ENCODE data around the gene CYSLTR2. TPM values are rescaled to one million over a fixed set of nuclear protein-coding genes. Genes with fewer than 3 reads are reported as not detected.
A peak's percentile ranks its signal among the peaks of the same experiment; 100 is the strongest.

Gene CYSLTR2
- total RNA-seq, 1 donor from 2014 or later, result not detected

DNA sequence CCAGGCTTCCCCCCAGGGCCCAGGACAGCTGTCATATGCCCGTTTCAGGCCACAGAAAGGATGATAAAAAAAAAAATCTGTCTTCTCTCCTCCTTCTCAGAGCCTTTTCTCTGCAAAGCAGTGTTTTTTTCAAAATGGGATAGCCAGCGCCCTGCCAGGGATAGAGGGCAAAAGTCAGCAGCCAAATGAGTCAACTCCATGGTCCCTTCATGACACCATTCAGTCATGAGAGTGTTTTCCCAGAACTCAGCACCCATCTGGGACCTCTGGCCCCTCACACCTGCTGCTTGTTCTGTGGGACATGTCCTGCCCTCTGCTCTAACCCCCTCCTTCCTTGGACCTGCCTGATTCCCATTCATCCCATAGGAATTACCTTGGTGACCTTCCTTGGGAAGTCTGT is 95.0 kb downstream of the CYSLTR2 start:
- no peak for DNase-seq (ENCODE audit: low spot score)
- TF ChIP-seq CTCF (IDR thresholded peaks at IDR 0.05), result no peak
- Mint-ChIP-seq H3K4me1 (ENCODE audit: low read depth) (peaks cover 18% of the 10 kb centered on the region), H3K36me3 (ENCODE audit: low read depth) (no peaks in the 10 kb centered on the region), H3K4me3 (ENCODE audit: unreplicated experiment) (no peak overlapping the region), H3K27ac (ENCODE audit: unreplicated experiment) (no peak overlapping the region), H3K27me3 (ENCODE audit: low read depth) (no peaks in the 10 kb centered on the region), H3K9me3 (ENCODE audit: low read depth) (no peaks in the 10 kb centered on the region)

- DNase-seq (ENCODE audit: low spot score), result no peak
- Mint-ChIP-seq H3K9me3 (ENCODE audit: low read depth) (no peaks in the 10 kb centered on the region), H3K27ac (ENCODE audit: unreplicated experiment) (peak overlapping the region; percentile 84), H3K4me3 (ENCODE audit: unreplicated experiment) (no peak overlapping the region), H3K27me3 (ENCODE audit: low read depth) (no peaks in the 10 kb centered on the region), H3K4me1 (ENCODE audit: low read depth) (peaks cover 18% of the 10 kb centered on the region), H3K36me3 (ENCODE audit: low read depth) (no peaks in the 10 kb centered on the region)
- no peak for TF ChIP-seq CTCF (IDR thresholded peaks at IDR 0.05)
These were observed 95.4 kb downstream of the CYSLTR2 start for GRCh38 chr13:48749144-48749543.

DNA sequence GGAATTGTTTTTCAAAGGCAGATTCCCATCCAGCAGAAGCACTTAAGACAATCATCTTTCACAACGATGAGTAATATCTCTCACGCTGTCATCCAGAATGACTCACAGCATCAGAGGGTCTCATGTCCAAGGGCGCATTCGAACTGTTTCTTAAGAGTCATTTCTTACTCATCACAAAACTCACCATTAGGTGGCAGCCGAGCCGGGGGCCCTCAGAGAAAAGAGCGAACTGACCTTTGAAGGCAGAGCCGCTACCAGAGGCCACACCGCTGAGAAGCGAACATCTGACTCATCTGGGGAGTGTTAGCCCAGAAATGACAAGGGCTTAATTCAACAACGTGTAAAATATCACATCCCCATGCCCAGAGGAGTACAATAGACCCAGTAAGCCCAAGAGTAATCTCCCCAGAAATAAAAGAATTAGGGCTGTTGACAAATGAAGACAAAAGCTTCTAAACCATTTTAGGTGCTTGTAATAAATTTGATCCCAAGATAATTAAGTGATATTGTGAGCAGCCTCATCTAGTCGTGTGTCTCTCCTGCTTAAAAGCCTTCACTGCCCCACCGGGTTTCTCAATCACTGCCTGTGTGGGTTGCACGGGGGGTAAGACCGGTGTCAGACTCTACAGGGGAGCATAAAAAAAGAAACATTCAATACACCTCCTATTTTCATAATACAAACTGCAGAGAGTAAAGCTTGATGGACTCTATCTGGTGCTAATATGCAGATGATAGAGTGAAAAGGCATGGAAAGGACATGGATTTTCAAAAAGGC is 96.2 kb downstream of the CYSLTR2 start:
- peaks cover 18% of the 10 kb centered on the region for H3K4me1 Mint-ChIP-seq (ENCODE audit: low read depth)
- peak overlapping the region; percentile 84 for H3K27ac Mint-ChIP-seq (ENCODE audit: unreplicated experiment)
- no peaks in the 10 kb centered on the region for H3K27me3 Mint-ChIP-seq (ENCODE audit: low read depth)
- DNase-seq (ENCODE audit: low spot score), result no peak
- no peak overlapping the region for H3K4me3 Mint-ChIP-seq (ENCODE audit: unreplicated experiment)
- peaks cover under 1% of the 10 kb centered on the region for H3K36me3 Mint-ChIP-seq (ENCODE audit: low read depth)
- peaks cover under 1% of the 10 kb centered on the region for H3K9me3 Mint-ChIP-seq (ENCODE audit: low read depth)
- peak; percentile 85 for TF ChIP-seq CTCF (IDR thresholded peaks at IDR 0.05)

GRCh38 chr13:48750588-48751383 is 97.1 kb downstream of the CYSLTR2 start:
- H3K36me3 Mint-ChIP-seq (ENCODE audit: low read depth), result peaks cover 6% of the 10 kb centered on the region
- H3K9me3 Mint-ChIP-seq (ENCODE audit: low read depth), result peaks cover 6% of the 10 kb centered on the region
- no peaks in the 10 kb centered on the region for H3K27me3 Mint-ChIP-seq (ENCODE audit: low read depth)
- no peak for TF ChIP-seq CTCF (IDR thresholded peaks at IDR 0.05)
- H3K4me3 Mint-ChIP-seq (ENCODE audit: unreplicated experiment), result no peak overlapping the region
- H3K4me1 Mint-ChIP-seq (ENCODE audit: low read depth), result peaks cover 18% of the 10 kb centered on the region
- peak overlapping the region; percentile 6 for H3K27ac Mint-ChIP-seq (ENCODE audit: unreplicated experiment)
- no peak for DNase-seq (ENCODE audit: low spot score)

- DNase-seq (ENCODE audit: low spot score), result no peak
- no peak for TF ChIP-seq CTCF (IDR thresholded peaks at IDR 0.05)
- H3K9me3 Mint-ChIP-seq (ENCODE audit: low read depth), result peaks cover 20% of the 10 kb centered on the region
- peaks cover 7% of the 10 kb centered on the region for H3K36me3 Mint-ChIP-seq (ENCODE audit: low read depth)
- no peaks in the 10 kb centered on the region for H3K4me1 Mint-ChIP-seq (ENCODE audit: low read depth)
- H3K4me3 Mint-ChIP-seq (ENCODE audit: unreplicated experiment), result no peak overlapping the region
- H3K27ac Mint-ChIP-seq (ENCODE audit: unreplicated experiment), result no peak overlapping the region
- no peaks in the 10 kb centered on the region for H3K27me3 Mint-ChIP-seq (ENCODE audit: low read depth)
These were observed 106.9 kb downstream of the CYSLTR2 start for GRCh38 chr13:48760626-48761025.

Measured in chondrocyte (in vitro differentiated cells).